Stimulated activated naive B cell treated with anti-CD40 and anti-IgM and Interleukin-4, amounts not matched to agents 10 μg/mL and 1 μg/mL and 100 μg/mL, for 72 hours (primary cell): Measurements from ENCODE around the gene SNX3.

Source experiments
- ATAC-seq, 2 donors: fragments of 150-1000 bp; cut with Tn5 transposase; replicated peaks; 2 replicates each; pipeline ENCODE4 v1.10.0; 2021; ENCODE audit warnings: moderate library complexity in 1 of 2
- DNase-seq: peaks from one replicate; pipeline ENCODE4 v3.0.0; 2021
- H3K27ac Mint-ChIP-seq: one replicate; pipeline ENCODE4 v1.8.0; 2022; ENCODE audit warnings: mild to moderate bottlenecking, mixed read lengths
- H3K27me3 Mint-ChIP-seq, 2 donors: one replicate each; pipeline ENCODE4 v1.8.0; 2022; ENCODE audit warnings: mixed read lengths in 2 of 2
- H3K36me3 Mint-ChIP-seq, 2 donors: one replicate each; pipeline ENCODE4 v1.8.0; 2022; ENCODE audit warnings: mixed read lengths in 2 of 2, mild to moderate bottlenecking in 1 of 2
- H3K4me1 Mint-ChIP-seq, 2 donors: one replicate each; pipeline ENCODE4 v1.8.0; 2022; ENCODE audit warnings: mixed read lengths in 2 of 2, mild to moderate bottlenecking in 1 of 2
- H3K4me3 Mint-ChIP-seq, 2 donors: one replicate each; pipeline ENCODE4 v1.8.0; 2022; ENCODE audit warnings: mild to moderate bottlenecking in 2 of 2, mixed read lengths in 2 of 2, moderate library complexity in 1 of 2
- H3K9me3 Mint-ChIP-seq, 2 donors: one replicate each; pipeline ENCODE4 v1.8.0; 2022; ENCODE audit warnings: mixed read lengths in 2 of 2, mild to moderate bottlenecking in 1 of 2

The SNX3 gene

DNA sequence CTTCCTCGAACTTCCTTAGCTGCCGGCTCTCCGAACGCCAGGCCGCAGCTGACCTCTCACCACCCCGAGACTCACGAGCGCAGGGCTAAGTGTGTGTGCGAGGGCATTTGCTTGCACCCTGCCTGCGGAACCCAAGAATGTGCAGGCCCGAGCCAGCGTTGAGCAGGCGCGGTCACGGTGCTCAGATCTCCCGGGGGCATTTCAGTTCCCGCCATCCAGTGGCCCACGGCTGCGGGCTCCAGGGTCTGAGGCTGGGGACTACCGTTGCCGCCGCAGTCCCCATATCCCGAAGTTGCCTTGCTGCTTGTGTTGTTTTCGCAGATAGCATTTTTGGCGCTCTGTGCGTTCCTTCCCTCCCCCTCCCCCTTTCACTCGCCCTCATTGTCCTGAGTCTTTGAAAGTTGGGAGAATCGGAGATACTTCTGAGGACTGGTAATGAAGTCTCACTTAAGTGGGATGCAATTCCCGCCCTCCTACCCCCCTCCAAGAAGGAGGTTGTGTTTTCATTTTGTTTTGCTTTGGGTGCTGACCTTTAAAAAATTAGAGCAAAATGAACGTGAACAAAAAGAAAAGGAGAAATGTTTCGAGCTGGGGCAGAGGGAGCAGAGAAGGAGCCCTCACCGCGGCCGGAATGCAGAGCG is 93.3 kb downstream of the SNX3 start:
- Mint-ChIP-seq H3K27ac (peak overlapping the region; percentile 96), H3K27me3 (peaks cover 83 to 99% of the 10 kb centered on the region in 2 donors), H3K4me3 (peak overlapping the region; percentile 72 to 79), H3K9me3 (peaks cover 0 to 1% of the 10 kb centered on the region in 2 donors), H3K4me1 (peaks cover 38 to 76% of the 10 kb centered on the region in 2 donors), H3K36me3 (peaks cover 6 to 11% of the 10 kb centered on the region in 2 donors)
- DNase-seq, result no peak
- ATAC-seq, result peak in 1 of 2 donors; percentile 28

DNA sequence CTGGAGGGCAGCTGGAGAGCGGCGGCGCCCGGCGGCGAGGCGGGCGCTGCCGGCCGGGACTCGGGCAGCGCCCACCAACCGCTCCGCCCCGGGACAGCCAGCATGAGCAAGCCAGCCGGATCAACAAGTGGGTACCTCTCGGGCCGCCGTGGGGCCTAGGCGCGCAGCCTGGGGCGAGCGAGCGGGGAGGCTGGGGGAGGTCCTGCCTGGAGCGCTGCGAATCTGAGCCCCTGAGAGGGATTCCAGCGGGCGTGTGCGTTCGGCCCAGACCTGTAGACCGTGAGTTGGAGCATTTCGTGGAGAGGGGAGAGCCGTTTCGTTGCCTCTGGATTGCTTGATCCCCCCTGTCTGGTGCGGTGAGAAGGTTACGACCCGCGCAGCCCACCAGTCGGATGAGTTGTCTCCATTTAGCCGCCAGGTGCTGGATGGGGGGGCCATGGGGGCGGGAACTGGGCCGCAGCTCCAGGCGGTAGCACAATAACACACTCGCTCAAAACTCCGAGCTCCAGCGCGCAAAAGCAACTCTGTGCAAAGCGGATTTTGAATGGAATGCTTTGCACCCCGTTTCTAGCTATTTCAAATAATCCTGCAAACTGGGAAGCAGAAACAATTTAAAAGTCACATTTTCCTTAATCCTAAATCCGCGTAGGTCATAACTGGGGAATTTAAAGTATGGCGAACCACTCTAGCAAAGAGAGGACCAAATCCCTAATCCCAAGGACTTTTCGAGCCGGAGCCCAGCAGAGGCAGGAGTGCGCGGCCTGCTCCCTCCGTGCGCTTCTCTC is 94.0 kb downstream of the SNX3 start:
- Mint-ChIP-seq H3K4me3 (peak overlapping the region; percentile 72 to 79), H3K36me3 (peaks cover 6 to 11% of the 10 kb centered on the region in 2 donors), H3K27me3 (peaks cover 85 to 99% of the 10 kb centered on the region in 2 donors), H3K27ac (peak overlapping the region; percentile 96), H3K9me3 (peaks cover 0 to 1% of the 10 kb centered on the region in 2 donors), H3K4me1 (peaks cover 41 to 76% of the 10 kb centered on the region in 2 donors)
- no peak for DNase-seq
- ATAC-seq, result no peak

DNA sequence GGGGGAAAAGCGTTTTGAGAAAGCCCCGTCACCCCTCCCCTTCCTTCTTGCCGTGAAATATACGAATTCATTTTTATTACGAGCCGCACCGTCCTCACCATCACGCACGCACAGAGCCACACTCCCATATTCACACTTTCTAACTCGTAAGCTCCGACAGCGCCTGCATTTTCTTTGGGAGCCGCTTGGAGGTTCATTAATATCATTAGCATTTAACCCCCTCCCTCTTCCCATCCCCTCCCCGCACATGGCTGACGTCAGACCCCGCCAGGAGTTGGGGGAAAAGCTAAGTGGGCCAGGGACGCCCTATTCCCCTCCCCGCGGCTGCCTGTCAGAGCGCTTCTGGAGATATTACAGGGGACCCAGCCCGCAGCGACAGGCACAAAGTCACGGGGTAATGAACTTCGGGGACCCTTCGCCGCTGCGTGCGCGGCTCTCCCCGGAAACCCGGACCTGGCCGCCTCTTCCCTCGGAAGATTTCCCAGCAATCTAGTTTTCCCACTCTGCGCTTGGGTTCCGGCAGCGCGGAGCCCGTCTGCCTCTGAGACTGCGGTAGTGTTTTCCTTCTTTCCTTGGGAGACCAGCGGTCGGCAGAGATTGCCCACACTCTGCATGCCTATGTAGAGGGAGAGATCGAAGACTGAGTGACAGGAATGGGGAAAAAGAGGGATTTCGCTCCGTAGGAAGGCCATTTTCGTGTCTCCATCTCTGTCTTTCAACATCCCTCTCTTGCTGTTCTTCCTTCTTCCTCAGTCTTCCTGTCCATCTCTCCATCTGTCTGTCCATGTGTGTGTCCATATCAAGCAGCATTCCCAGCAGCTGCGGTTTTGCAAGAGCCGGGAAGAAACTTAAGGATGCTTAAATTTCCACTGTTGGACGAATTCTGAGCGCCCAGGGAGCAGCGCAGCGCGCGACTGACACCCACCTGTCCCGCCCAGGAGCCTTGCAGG is 94.9 kb downstream of the SNX3 start, which contains the start of gene NR2E1:
Gene NR2E1, plus strand, starts transcription at position 309 of the 950 bp plus-strand sequence. CDS start 744 bp downstream, outside the sequence.
- peaks cover 85 to 99% of the 10 kb centered on the region in 2 donors for H3K27me3 Mint-ChIP-seq
- H3K9me3 Mint-ChIP-seq, result peaks cover 0 to 1% of the 10 kb centered on the region in 2 donors
- peak within 1 kb of the TSS; percentile 96 for H3K27ac Mint-ChIP-seq
- ATAC-seq, result no peak
- H3K36me3 Mint-ChIP-seq, result peaks cover 6 to 11% of the 10 kb centered on the region in 2 donors
- DNase-seq, result no peak
- peaks cover 38 to 70% of the 10 kb centered on the region in 2 donors for H3K4me1 Mint-ChIP-seq
- peak within 1 kb of the TSS; percentile 64 to 79 for H3K4me3 Mint-ChIP-seq

DNA sequence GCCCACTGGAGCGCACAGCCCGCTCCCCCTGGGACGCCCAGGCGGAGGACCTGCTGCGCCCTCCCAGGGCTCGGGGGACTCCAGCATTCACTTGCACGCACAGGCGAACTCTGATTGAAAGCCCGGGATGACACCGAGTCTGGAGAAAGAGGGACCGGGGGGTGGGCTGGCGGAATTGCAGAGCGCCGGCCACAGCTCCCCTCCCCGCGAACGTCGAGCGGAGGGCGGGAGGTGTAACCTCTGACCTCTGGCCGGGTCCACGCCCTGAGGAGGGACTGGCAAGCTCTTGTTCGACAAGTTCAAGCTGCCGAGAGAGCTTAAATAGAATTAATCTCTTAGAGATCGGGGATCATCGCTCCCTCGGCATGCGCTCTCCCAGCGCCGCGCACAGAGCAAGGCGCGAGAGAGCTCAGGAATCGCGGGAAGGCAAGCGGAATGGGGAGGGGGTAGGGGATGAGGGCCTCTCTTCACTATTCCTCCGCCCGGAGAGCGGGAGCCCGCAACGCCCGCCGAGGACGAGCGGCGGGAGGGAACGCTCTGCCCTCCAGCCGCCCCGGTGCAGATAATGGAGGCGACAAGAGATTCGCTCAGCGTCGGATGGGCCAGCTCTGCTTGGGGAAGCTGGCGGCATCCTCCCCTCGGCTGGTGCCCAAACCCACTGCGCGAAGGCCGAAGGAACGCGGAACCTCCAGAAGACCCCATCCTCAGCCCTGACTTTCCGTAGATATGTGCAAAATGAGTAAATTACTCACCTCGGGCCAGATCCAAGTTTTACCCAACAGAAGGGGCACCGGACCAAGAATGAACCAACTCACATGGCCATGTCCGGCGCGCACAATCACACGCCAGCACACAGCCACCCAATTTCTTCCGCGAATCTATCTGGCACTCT is 95.8 kb downstream of the SNX3 start:
- peak overlapping the region; percentile 85 for H3K27ac Mint-ChIP-seq
- H3K4me3 Mint-ChIP-seq, result peak overlapping the region; percentile 50 to 56
- no peak for ATAC-seq
- no peaks in the 10 kb centered on the region for H3K9me3 Mint-ChIP-seq
- peaks cover 88 to 99% of the 10 kb centered on the region in 2 donors for H3K27me3 Mint-ChIP-seq
- H3K36me3 Mint-ChIP-seq, result peaks cover 5 to 11% of the 10 kb centered on the region in 2 donors
- peaks cover 35 to 67% of the 10 kb centered on the region in 2 donors for H3K4me1 Mint-ChIP-seq
- DNase-seq, result no peak

DNA sequence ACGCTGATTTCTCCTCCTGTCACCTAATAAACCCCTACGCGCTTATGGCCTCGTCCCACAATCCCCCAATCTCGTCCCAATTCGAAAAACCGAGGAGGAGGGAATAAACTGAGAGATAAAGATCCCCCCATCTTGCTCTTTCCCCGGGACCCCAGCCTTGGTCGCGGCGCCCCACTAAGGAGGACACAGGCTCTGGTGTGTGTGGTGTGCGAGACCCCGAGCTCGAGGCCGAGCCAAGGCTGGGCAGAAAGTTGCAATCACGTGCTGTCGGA is 96.4 kb downstream of the SNX3 start:
- Mint-ChIP-seq H3K4me3 (peak overlapping the region; percentile 50 to 56), H3K27ac (peak overlapping the region; percentile 85), H3K36me3 (peaks cover 5 to 11% of the 10 kb centered on the region in 2 donors), H3K4me1 (peaks cover 31 to 61% of the 10 kb centered on the region in 2 donors), H3K9me3 (no peaks in the 10 kb centered on the region), H3K27me3 (peaks cover 87 to 98% of the 10 kb centered on the region in 2 donors)
- DNase-seq (no peak), ATAC-seq (no peak)

DNA sequence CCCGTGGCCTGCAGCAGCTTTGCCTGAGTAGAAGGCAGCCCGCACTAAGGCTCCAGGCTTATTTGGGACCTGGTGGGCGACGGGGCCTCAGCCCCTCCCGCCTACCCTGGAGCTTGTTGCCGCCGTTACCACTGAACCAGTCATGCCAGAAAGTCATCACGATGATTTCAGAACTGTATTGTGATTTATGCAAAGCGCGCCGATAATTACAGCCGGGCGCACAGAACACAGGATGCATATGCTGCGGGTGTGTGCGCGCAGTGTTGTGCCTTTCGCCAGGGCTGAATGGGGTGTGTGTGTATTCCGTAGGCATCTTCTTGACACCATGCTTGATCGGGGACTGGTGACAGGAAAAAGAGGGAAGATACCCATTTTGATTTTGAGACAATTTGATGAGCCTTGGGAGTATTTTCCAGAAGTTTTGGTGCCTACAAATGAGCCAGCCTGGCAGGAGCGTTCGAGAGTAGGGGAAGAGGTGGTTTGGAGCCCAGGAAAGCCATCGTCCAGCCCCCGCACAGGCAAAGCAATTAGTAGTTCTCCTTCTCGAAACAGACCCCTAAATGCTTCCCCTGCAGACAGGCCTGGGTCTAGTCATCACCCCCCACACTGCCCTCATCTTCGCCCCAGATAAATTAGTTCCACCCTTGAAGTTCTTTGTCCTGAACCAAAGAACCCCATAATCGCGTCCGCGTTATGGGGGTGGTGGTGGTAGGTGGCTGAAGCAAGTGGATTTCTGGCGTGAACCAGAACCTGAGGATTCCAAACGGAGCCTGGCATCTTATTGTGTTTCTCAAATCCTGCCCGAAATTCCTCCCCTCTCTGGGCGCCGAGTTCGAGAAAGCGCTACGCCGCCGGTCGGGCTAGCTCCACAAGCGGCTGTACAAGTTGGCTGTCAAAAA is 96.9 kb downstream of the SNX3 start:
- no peaks in the 10 kb centered on the region for H3K9me3 Mint-ChIP-seq
- peaks cover 26 to 55% of the 10 kb centered on the region in 2 donors for H3K4me1 Mint-ChIP-seq
- ATAC-seq (no peak), DNase-seq (no peak)
- peak overlapping the region; percentile 85 for H3K27ac Mint-ChIP-seq
- peak overlapping the region; percentile 56 to 62 for H3K4me3 Mint-ChIP-seq
- peaks cover 84 to 96% of the 10 kb centered on the region in 2 donors for H3K27me3 Mint-ChIP-seq
- H3K36me3 Mint-ChIP-seq, result peaks cover 5 to 11% of the 10 kb centered on the region in 2 donors

DNA sequence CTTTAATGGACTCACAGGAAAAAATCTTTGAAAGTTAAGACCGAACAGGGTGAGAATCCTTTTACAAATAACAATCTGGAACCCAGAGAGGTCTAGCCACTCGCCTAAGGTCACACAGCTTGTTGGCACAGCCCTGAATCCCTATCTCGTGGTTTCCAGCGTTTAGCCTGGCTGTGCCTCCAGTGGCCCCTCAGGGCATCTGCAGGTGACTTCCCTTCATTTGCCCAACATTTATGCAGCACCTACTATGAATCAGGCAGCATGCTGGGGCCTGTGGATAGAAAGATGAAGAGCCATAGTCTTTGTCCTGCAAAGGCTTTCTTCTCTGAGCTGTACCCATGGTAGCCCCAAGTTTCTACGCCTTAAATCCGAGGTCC is 97.6 kb downstream of the SNX3 start:
- ATAC-seq (peak; percentile 39 to 47), DNase-seq (no peak)
- H3K9me3 Mint-ChIP-seq, result no peaks in the 10 kb centered on the region
- H3K4me3 Mint-ChIP-seq, result peak overlapping the region in 1 of 2 donors; percentile 62
- H3K27me3 Mint-ChIP-seq, result peaks cover 89 to 96% of the 10 kb centered on the region in 2 donors
- H3K36me3 Mint-ChIP-seq, result peaks cover 5 to 11% of the 10 kb centered on the region in 2 donors
- peak overlapping the region; percentile 85 for H3K27ac Mint-ChIP-seq
- peaks cover 25 to 50% of the 10 kb centered on the region in 2 donors for H3K4me1 Mint-ChIP-seq

DNA sequence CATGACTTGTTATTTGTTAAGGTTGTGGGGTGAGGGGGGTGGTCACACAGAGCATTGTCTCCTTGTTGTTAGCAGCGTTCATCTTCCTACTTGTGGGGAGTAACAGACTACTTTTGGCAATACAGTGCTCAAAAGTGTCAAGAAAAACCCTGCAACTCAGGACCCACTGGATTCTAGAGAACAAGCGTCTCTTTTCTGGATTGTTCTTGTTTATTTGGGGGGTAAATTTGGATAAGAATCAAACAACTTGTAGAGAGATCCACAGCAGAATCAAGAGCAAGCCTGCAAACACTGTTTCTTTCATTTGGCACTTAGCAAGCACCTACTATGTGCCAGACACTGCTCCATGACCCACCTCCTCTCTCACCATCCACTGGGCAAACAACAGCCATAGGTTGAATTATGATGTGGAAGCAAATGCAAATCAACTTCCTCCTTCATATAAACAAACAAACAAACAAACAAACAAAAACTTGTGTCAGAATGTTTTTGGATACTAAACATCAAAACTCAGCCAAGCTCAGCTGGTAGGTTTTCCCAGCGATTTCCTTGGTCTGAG is 99.0 kb downstream of the SNX3 start:
- H3K27me3 Mint-ChIP-seq, result peaks cover 83 to 95% of the 10 kb centered on the region in 2 donors
- peaks cover 28 to 50% of the 10 kb centered on the region in 2 donors for H3K4me1 Mint-ChIP-seq
- DNase-seq (no peak), ATAC-seq (no peak)
- H3K27ac Mint-ChIP-seq, result no peak overlapping the region
- H3K4me3 Mint-ChIP-seq, result no peak overlapping the region
- peaks cover 6 to 13% of the 10 kb centered on the region in 2 donors for H3K36me3 Mint-ChIP-seq
- no peaks in the 10 kb centered on the region for H3K9me3 Mint-ChIP-seq
